GM04503 (cell line): ENCODE results near the gene KIF15.
"Not testable (repeated sequence)": the region's sequence is repeated elsewhere in the genome, so short reads cannot be mapped to it uniquely, and the experiment has no call there.

Experiments
- DNase-seq: peaks from one replicate; pipeline ENCODE4 v3.0.0-alpha.2; 2012; ENCODE audit warnings: low read depth

KIF15 gene

GRCh38 chr3:44761424-44762169 lies at the start of gene KIF15, which contains the start of gene KIAA1143:
KIF15 (plus strand) TSS chr3:44761794; CDS start chr3:44761866, 72 bp downstream.
KIAA1143 (minus strand) TSS chr3:44761619; CDS start chr3:44761602, 17 bp downstream.
- DNase-seq: peak; percentile 58

GRCh38 chr3:44712455-44713075 lies 49.0 kb upstream of the KIF15 start, which contains the start of gene ZNF502:
ZNF502 (plus strand) TSS chr3:44712660; CDS start chr3:44720262, 7,602 bp downstream.
- DNase-seq: peak; percentile 38

GRCh38 chr3:44721231-44722102 lies 40.1 kb upstream of the KIF15 start:
- DNase-seq: no peak

- DNase-seq: no peak
These were observed 39.5 kb upstream of the KIF15 start for GRCh38 chr3:44722103-44722401.

- peak; percentile 38 for DNase-seq
These were observed 32.1 kb upstream of the KIF15 start, which contains the start of gene ZNF501 for GRCh38 chr3:44729384-44729910. ZNF501 (plus strand) TSS chr3:44729635; CDS start chr3:44734422, 4,787 bp downstream.

GRCh38 chr3:44734646-44735168 lies 26.9 kb upstream of the KIF15 start:
- DNase-seq: no peak

- DNase-seq: no peak
These were observed 532 bp upstream of the KIF15 start for GRCh38 chr3:44761101-44761423.

- DNase-seq: peak; percentile 2
These were observed 630 bp downstream of the KIF15 start for GRCh38 chr3:44762170-44762677.

- no peak for DNase-seq
These were observed 1.1 kb downstream of the KIF15 start for GRCh38 chr3:44762690-44763089.

- no peak for DNase-seq
These were observed 2.7 kb downstream of the KIF15 start for GRCh38 chr3:44764248-44764647.

- no peak for DNase-seq
These were observed 10.0 kb downstream of the KIF15 start for GRCh38 chr3:44771424-44772098.

GRCh38 chr3:44772099-44772442 lies 10.5 kb downstream of the KIF15 start:
- DNase-seq: no peak

GRCh38 chr3:44782891-44783290 lies 21.3 kb downstream of the KIF15 start:
- DNase-seq: no peak

- DNase-seq: peak; percentile 3
These were observed 33.6 kb downstream of the KIF15 start for GRCh38 chr3:44795197-44795596.

GRCh38 chr3:44802011-44802410 lies 40.4 kb downstream of the KIF15 start:
- DNase-seq: no peak

- no peak for DNase-seq
These were observed 41.7 kb downstream of the KIF15 start for GRCh38 chr3:44803298-44803697.

GRCh38 chr3:44805960-44806359 lies 44.4 kb downstream of the KIF15 start:
- DNase-seq: no peak

- no peak for DNase-seq
These were observed 53.2 kb downstream of the KIF15 start for GRCh38 chr3:44814751-44815150.

- not testable (repeated sequence) for DNase-seq
These were observed 54.7 kb downstream of the KIF15 start for GRCh38 chr3:44816334-44816733.

- DNase-seq: not testable (repeated sequence)
These were observed 59.6 kb downstream of the KIF15 start for GRCh38 chr3:44821206-44821605.

GRCh38 chr3:44825264-44825925 lies 63.8 kb downstream of the KIF15 start:
- DNase-seq: peak; percentile 41
